ENCODE results near the gene HAGH. TPM values are rescaled to one million over a fixed set of nuclear protein-coding genes. Genes with fewer than 3 reads are reported as not detected.

The HAGH gene
- total RNA-seq, 2 experiments from 2014 or later = 51.3 to 51.8 TPM

DNA sequence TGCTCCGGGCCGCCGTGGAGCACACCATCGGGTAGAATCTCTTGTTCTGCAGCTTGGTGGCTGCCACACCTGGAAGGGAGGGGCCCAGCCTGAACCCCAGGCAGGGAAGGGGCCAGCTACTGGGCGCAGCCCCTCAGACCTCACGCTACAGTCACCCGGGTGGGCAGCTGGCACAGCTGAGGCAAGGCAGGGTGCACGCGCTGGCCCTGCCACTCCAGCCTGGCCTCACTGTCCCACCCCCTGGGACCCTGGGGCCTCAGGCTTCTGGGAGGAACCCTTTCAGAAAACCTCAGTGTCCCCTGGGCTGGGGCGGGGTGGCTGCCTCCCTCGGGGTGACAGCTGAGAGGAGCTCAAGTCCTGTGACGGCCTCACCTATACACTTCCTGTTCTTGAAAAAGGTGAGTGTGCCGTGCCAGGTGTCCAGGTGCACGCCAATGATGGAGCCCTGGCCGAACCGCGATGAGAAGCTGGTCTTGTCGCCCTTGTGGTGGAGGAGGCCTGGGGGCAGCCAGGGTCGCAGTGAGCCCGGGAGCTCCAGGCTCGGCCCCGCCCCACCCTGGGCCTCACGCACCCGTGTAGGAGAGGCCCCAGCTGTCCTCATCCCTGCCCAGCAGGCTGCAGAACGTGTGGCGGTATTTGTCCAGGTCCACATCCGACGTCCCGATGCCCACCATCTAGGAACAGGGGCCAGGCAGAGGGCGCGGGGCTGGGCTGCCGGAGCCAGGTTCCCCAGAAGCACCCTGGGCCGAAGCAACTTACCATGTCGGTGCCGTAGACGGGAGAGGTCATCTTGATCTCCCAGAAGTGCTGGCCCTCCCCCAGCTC lies 49.0 kb downstream of the HAGH start:
- Mint-ChIP-seq H3K27ac (no peak overlapping the region), H3K36me3 (ENCODE audit: low read depth) (peaks cover 5% of the 10 kb centered on the region), H3K27me3 (no peaks in the 10 kb centered on the region), H3K4me3 (no peak overlapping the region), H3K4me1 (peaks cover 16% of the 10 kb centered on the region), H3K9me3 (no peaks in the 10 kb centered on the region)
- CTCF ChIA-PET = no interaction called here
- no peak for DNase-seq
- POLR2A ChIA-PET = no interaction called here

DNA sequence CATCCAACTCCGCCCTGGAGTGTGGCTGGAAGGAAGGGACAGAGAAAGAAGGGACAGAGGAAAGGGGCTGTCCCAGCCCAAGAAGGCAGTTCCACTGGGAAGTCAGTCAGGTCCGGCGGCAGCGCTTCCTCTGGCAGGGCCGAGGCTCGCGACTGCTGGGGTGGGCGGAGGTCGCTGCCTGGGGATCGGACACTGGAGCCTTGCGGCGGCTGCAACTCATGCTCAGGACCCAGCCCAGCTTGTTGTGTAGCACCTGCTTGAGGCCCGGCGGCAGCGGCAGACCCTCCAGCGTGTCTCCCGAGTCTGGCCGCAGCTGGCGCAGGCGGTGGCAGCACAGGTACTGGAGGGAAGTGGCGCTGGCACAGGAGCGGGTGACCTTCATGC lies 49.6 kb downstream of the HAGH start:
- no peak for DNase-seq
- ChIA-PET POLR2A (no interaction called here), CTCF (no interaction called here)
- Mint-ChIP-seq H3K36me3 (ENCODE audit: low read depth) (peaks cover 10% of the 10 kb centered on the region), H3K4me3 (no peak overlapping the region), H3K4me1 (peaks cover 20% of the 10 kb centered on the region), H3K27me3 (no peaks in the 10 kb centered on the region), H3K27ac (no peak overlapping the region), H3K9me3 (no peaks in the 10 kb centered on the region)

DNA sequence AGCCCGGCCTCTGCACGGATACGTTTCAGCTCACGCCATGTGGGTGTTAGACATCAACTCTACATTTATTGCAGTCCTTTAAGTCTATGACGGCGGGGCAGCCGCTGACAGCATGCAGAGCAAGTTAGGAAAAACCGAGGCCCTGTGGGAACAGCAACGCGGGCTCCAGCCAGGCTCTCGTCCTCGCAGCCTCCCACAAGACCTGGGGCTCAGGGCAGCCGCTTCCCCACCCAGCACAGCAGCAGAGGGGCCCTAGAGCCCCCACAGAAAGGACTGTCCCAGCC lies 50.0 kb downstream of the HAGH start:
- Mint-ChIP-seq H3K27ac (no peak overlapping the region), H3K9me3 (no peaks in the 10 kb centered on the region), H3K36me3 (ENCODE audit: low read depth) (peaks cover 13% of the 10 kb centered on the region), H3K4me3 (no peak overlapping the region), H3K4me1 (peaks cover 17% of the 10 kb centered on the region), H3K27me3 (no peaks in the 10 kb centered on the region)
- no peak for DNase-seq
- CTCF ChIA-PET = no interaction called here
- POLR2A ChIA-PET = no interaction called here

DNA sequence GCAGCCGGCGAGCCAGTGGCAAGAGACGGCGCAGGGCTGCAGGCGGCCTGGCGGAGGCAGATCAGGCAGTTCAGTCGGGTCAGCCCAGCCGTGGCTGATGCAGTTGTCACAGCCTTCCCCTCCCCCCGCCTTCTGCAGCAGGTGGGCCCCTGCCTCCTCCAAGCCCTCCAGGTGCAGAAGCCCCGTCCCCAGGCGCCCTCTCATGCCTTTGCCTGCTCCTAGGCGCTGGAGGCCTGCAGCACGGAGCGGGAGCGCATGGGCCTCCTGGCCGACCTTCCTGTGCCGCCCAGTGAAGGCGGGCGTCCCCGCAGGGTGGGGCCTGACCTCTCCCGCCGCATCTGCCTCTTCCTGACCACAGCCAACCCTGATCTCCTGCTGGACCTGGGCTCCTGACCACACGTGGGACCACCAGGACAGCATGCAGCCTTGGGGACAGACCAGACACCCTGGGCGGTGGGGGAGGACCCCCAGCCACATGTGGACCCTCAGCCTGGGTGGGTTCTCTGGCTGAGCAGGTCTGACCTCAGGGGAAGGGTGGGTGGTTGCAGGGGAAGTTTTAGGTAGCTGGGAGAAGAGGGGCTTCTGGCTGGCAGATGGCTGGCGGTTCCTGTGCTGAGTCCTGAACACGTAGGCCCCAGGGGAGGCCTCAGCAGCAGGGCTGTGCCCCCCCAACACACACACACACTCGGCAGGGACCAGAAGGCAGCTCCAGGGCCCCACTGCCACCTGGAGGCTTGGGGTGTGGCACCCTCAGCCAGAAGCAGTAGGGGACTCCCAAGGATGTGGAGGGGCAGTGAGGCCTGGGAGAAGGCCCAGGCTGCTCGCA lies 50.6 kb downstream of the HAGH start:
- H3K27me3 Mint-ChIP-seq = no peaks in the 10 kb centered on the region
- ChIA-PET CTCF (interaction anchor here (1.4 kb wide), 1 partner anchor 70 kb away, joined by 3 read pairs; the partner anchor contains the start of gene MAPK8IP3), POLR2A (interaction anchor here (1.4 kb wide), 1 partner anchor 11 kb away, joined by 3 read pairs; no protein-coding TSS in a partner anchor)

DNA sequence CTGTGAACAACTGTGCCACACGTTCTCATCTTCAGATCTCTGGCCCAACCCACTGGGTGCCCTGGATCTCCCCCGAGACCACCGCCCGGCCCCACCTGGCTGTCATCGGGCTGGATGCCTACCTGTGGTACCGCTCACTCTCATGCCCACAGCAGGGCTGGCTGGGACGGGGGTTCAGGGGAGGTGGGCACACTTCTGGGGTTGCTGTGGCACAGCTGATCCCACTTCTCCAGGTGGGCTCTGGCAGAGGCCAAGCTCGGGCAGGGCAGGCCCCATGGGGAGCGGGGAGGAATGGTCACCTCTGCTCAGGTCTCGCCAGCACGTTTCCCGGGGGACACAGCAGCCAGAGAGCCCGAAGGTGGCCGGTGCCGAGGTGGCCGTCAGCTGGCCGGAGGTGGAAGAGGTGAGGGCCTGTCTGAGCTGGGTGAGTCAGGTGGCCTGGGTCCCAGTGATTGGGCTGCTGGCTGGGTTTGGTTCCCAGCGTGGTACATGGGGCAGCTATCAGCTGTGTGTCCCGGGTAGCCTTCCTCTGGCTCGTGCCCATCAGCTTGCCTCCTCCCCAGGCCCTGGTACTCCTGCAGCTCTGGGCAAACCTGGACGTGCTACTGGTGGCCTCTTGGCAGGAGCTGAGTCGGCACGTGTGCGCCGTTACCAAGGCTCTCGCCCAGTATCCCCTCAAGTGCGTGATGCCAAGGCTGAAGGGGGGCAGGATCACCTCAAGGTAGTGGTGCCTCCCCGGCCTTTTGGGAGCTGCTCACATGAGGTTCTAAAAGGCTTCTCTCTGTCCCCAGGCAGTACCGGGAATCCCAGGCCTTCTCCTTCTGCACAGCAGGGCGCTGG lies 51.4 kb downstream of the HAGH start:
- H3K27me3 Mint-ChIP-seq = no peaks in the 10 kb centered on the region
- CTCF ChIA-PET = interaction anchor here (1.4 to 1.6 kb wide), 3 partner anchors 7 to 70 kb away, joined by 3 to 16 read pairs (median 3); partner anchors contain the start of genes MAPK8IP3, NUBP2 and SPSB3

More for the DNA sequence above, 50.6 kb downstream of the HAGH start:
- H3K4me1 Mint-ChIP-seq = peaks cover 11% of the 10 kb centered on the region
- H3K36me3 Mint-ChIP-seq (ENCODE audit: low read depth) = peaks cover 13% of the 10 kb centered on the region
- H3K27ac Mint-ChIP-seq = no peak overlapping the region
- H3K9me3 Mint-ChIP-seq = no peaks in the 10 kb centered on the region
- no peak overlapping the region for H3K4me3 Mint-ChIP-seq
- no peak for DNase-seq

DNA sequence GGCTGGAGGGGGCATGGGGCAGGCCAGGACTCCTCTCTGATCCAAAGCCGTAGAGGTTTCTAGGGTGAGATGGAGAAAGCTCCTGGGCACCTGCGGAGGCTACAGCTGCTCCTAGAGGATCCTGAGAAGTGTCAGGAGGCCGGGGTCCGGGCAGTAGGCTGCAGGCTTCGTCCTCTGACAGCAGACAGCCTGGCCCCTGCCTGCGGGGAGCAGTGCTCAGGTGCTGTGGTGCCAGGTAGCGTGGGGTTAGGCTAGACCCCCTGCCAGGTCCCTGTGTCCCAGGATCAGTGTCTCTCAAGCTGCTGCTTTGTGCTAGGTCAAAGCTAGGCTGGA lies 52.2 kb downstream of the HAGH start:
- Mint-ChIP-seq H3K27ac (no peak overlapping the region), H3K4me1 (peaks cover 16% of the 10 kb centered on the region), H3K36me3 (ENCODE audit: low read depth) (peaks cover 16% of the 10 kb centered on the region), H3K27me3 (no peaks in the 10 kb centered on the region), H3K4me3 (peak overlapping the region; percentile 98), H3K9me3 (no peaks in the 10 kb centered on the region)
- no peak for DNase-seq
- CTCF ChIA-PET = interaction anchor here (1.4 to 1.6 kb wide), 2 partner anchors 8 to 69 kb away, joined by 3 to 16 read pairs; partner anchors contain the start of genes MAPK8IP3, NUBP2 and SPSB3
- POLR2A ChIA-PET = interaction anchor here (0.8 to 7.2 kb wide), 5 partner anchors 9 to 190 kb away, joined by 3 to 101 read pairs (median 4); partner anchors contain the start of genes MAPK8IP3, NUBP2, RPS2 and SPSB3

More for the DNA sequence above, 51.4 kb downstream of the HAGH start:
- no peaks in the 10 kb centered on the region for H3K9me3 Mint-ChIP-seq
- POLR2A ChIA-PET = interaction anchor here (0.8 to 7.2 kb wide), 4 partner anchors 8 to 190 kb away, joined by 3 to 101 read pairs (median 4); partner anchors contain the start of genes NUBP2, RPS2 and SPSB3
- H3K4me1 Mint-ChIP-seq = peaks cover 12% of the 10 kb centered on the region
- DNase-seq = no peak
- peak overlapping the region; percentile 58 for H3K4me3 Mint-ChIP-seq
- H3K36me3 Mint-ChIP-seq (ENCODE audit: low read depth) = peaks cover 14% of the 10 kb centered on the region
- no peak overlapping the region for H3K27ac Mint-ChIP-seq

DNA sequence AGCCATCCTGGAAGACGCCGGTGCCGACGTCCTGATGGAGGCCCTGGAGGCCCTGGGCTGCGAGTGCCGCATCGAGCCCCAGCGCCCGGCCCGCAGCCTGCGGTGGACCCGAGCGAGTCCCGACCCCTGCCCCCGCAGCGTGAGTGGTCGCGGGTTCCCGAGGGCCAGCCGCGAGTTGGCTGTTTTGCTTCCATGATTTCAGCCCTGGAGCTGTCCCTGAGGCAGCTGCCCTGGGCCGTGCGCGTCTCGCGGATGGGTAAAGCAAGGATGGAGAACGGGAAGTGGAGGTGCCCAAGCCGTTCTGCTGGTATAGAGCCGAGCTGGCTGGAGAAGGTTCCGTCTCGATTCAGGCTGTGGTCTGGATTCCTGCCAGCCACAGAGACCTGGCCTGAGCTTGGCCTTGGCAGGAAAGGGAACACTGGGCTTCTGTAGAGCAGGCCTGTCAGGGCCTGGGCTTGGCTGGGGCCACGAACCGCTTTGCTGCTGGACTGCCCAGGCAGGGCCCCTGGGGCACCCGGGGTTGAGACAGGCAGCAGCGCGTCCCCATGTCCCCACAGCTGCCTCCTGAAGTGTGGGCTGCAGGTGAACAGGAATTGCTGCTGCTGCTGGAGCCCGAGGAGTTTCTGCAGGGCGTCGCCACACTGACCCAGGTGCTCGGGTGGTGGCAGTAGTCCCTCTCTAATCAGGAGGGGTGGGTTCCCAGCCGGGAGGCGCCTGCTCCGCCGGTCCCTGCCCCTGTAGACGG lies 52.8 kb downstream of the HAGH start:
- H3K36me3 Mint-ChIP-seq (ENCODE audit: low read depth) = peaks cover 16% of the 10 kb centered on the region
- no peaks in the 10 kb centered on the region for H3K9me3 Mint-ChIP-seq
- H3K4me3 Mint-ChIP-seq = peak overlapping the region; percentile 98
- CTCF ChIA-PET = interaction anchor here (1.4 to 1.6 kb wide), 2 partner anchors 9 to 68 kb away, joined by 3 to 16 read pairs; partner anchors contain the start of genes MAPK8IP3, NUBP2 and SPSB3
- H3K27ac Mint-ChIP-seq = peak overlapping the region; percentile 78
- no peaks in the 10 kb centered on the region for H3K27me3 Mint-ChIP-seq
- POLR2A ChIA-PET = interaction anchor here (0.8 to 7.2 kb wide), 8 partner anchors 9 to 191 kb away, joined by 3 to 101 read pairs (median 4); partner anchors contain the start of genes FAHD1, HAGH, MAPK8IP3 and NUBP2
- peak; percentile 40 for DNase-seq
- peaks cover 14% of the 10 kb centered on the region for H3K4me1 Mint-ChIP-seq

DNA sequence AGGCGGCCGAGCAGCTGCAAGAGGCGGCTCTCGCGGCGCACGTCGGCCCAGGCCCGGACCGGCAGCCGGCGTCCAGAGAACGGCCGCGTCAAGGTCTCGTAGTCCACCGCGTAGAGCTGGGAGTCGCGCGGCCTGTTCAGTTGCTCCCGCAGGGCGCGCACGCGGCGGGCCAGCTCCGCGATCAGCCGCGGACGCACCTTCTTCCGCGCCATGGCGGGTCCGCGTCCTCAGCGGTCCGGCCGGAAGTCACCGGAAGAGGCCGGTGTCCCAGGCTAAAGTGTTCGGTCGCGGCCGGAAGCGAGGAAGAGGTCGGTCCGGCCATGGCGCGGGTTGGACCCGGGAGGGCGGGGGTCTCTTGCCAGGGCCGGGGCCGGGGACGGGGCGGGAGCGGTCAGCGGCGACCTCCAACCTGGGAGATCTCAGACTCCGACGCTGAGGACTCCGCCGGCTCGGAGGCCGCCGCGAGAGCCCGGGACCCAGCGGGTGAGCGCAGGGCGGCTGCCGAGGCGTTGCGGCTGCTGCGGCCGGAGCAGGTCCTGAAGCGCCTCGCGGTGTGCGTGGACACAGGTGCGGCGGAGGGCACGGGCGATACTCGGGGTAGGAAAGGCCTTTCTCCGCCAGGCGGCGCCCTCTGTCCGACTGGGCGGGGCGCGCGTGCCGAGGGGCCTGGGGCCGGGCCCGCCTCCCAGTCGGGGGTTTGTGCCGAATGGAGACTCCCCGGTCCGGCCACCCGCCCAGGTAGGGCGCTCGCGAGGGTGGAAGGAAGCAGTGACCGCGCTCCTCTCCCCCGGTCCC lies 53.5 kb downstream of the HAGH start, which contains the start of gene MRPS34:
Gene MRPS34 (minus strand): TSS at position 227 of the 795 bp plus-strand sequence. CDS start 15 bp downstream, at position 212.
- Mint-ChIP-seq H3K9me3 (no peaks in the 10 kb centered on the region), H3K4me3 (peak within 1 kb of the TSS; percentile 98), H3K4me1 (peaks cover 14% of the 10 kb centered on the region), H3K27me3 (no peaks in the 10 kb centered on the region), H3K27ac (peak within 1 kb of the TSS; percentile 97), H3K36me3 (ENCODE audit: low read depth) (peaks cover 17% of the 10 kb centered on the region)
- ChIA-PET POLR2A (interaction anchor here (0.6 to 7.2 kb wide), 16 partner anchors 8 to 428 kb away, joined by 3 to 101 read pairs (median 4); partner anchors contain the start of genes FAHD1, HAGH, MAPK8IP3 and NUBP2), CTCF (interaction anchor here (0.7 to 2.6 kb wide), 7 partner anchors 9 to 170 kb away, joined by 3 to 16 read pairs (median 4); partner anchors contain the start of genes MAPK8IP3, MSRB1, NUBP2 and SPSB3)
- DNase-seq = peak; percentile 84

DNA sequence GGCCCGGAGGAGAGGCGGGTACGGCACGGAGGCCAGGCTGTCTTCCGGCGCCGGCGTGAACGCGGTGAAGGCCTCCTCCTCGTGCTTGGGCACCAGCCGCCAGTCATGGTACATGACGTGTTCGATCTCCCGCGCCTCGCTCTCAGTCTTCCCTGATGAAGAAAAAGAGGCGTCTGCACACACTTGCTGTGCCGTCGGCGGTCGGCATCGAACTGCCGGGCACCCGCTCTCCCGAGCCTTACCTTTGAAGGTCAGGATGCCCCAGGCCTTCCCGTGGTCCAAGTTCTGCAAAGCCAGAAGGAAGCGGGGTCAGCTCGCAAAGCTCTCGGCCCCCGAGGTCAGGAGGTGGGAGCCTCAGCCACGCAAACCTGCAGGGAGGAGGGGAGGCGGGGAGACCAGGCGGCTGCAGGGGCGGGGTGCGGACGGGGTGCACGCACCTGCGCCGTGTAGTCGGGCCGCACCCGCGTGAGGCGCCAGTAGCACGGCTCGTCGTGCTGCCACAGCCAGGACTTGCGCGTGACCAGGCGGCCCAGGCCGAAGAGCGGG lies 54.2 kb downstream of the HAGH start, which contains the start of gene EME2:
Gene EME2 (plus strand): TSS at position 449 of the 546 bp plus-strand sequence. CDS start 418 bp downstream, outside the sequence.
- CTCF ChIA-PET = interaction anchor here (0.7 to 2.6 kb wide), 5 partner anchors 10 to 171 kb away, joined by 3 to 16 read pairs (median 4); partner anchors contain the start of genes MAPK8IP3, MSRB1, NUBP2 and SPSB3
- Mint-ChIP-seq H3K36me3 (ENCODE audit: low read depth) (peaks cover 20% of the 10 kb centered on the region), H3K4me3 (peak within 1 kb of the TSS; percentile 98), H3K27me3 (no peaks in the 10 kb centered on the region), H3K27ac (peak within 1 kb of the TSS; percentile 97), H3K9me3 (no peaks in the 10 kb centered on the region), H3K4me1 (peaks cover 14% of the 10 kb centered on the region)
- POLR2A ChIA-PET = interaction anchor here (0.6 to 7.2 kb wide), 14 partner anchors 11 to 440 kb away, joined by 3 to 101 read pairs (median 4); partner anchors contain the start of genes FAHD1, HAGH, MAPK8IP3 and NUBP2
- DNase-seq = peak; percentile 65

DNA sequence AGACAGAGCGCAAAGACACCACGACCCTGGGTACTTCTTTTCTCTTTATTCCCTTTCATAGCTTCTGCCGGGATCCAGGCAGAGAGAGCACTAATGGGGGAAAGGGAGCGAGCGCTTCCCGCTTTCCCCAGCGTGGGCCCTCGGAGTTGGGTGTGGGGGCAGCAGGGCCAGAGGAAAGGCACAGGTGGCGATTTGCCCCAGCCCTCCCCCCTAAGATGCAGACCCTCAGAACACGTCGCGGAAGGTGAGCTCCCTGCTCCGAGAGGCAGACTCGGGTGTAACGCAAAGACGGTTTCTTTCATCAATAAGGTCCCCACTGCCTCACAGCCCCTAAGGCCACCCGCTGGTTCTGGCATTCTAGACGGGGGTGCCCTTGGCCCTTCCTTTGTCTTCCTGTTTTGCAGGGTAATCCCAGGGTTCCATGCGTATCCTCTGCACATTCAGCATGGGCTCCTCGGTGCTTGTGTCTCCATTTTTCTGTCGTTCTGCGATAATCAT lies 54.7 kb downstream of the HAGH start:
- Mint-ChIP-seq H3K27ac (peak overlapping the region; percentile 97), H3K36me3 (ENCODE audit: low read depth) (peaks cover 23% of the 10 kb centered on the region), H3K27me3 (no peaks in the 10 kb centered on the region), H3K4me3 (peak overlapping the region; percentile 98), H3K4me1 (peaks cover 14% of the 10 kb centered on the region), H3K9me3 (no peaks in the 10 kb centered on the region)
- ChIA-PET POLR2A (interaction anchor here (0.8 to 7.2 kb wide), 11 partner anchors 11 to 440 kb away, joined by 3 to 101 read pairs (median 4); partner anchors contain the start of genes HAGH, MAPK8IP3, NUBP2 and SPSB3), CTCF (interaction anchor here (1.0 to 2.6 kb wide), 3 partner anchors 11 to 171 kb away, joined by 4 to 16 read pairs (median 12); partner anchors contain the start of genes MAPK8IP3, MSRB1, NUBP2 and SPSB3)
- DNase-seq = no peak

All from activated CD4-positive, alpha-beta memory T cell treated with anti-CD3 and anti-CD28 coated beads, Interleukin-2, amount 10 ng/mL, durations not matched to agents 7 days and 5 days (primary cell).